T-helper 17 cell (primary cell): ENCODE results near the gene PRKCD. TPM values are rescaled to one million over a fixed set of nuclear protein-coding genes. Genes with fewer than 3 reads are reported as not detected.

Experiments used
- ATAC-seq: fragments of 150-1000 bp; cut with Tn5 transposase; 2 replicates; pipeline ENCODE4 v1.10.0; 2021; ENCODE audit warnings: mild to moderate bottlenecking, moderate library complexity
- DNase-seq, 3 donors: peaks; one replicate each; pipeline versions ENCODE4 v3.0.0 to v3.0.0-alpha.2; 2020 to 2021
- H3K9me3 ChIP-seq: one replicate; pipeline ENCODE4 v1.7.0; 2013; ENCODE audit warnings: low read length, mild to moderate bottlenecking; ENCODE audit not compliant: control insufficient read depth, poor library complexity, severe bottlenecking
- H3K27ac Mint-ChIP-seq: one replicate; pipeline ENCODE4 v1.8.0; 2022; ENCODE audit warnings: mild to moderate bottlenecking, moderate library complexity, mixed read lengths
- H3K27me3 Mint-ChIP-seq: one replicate; pipeline ENCODE4 v1.8.0; 2022; ENCODE audit warnings: mixed read lengths
- H3K36me3 Mint-ChIP-seq: one replicate; pipeline ENCODE4 v1.8.0; 2022; ENCODE audit warnings: low read depth, mixed read lengths
- H3K4me1 Mint-ChIP-seq: one replicate; pipeline ENCODE4 v1.8.0; 2022; ENCODE audit warnings: mild to moderate bottlenecking, mixed read lengths
- H3K4me3 Mint-ChIP-seq: one replicate; pipeline ENCODE4 v1.8.0; 2022; ENCODE audit warnings: mild to moderate bottlenecking, moderate library complexity, mixed read lengths
- total RNA-seq, 4 donors: library from RNA in 2 of 4; stranded (reverse) in 2 of 4; gene quantifications; one replicate each; pipeline ENCODE4 v1.2.3 and lab custom pipeline; 2022 to 2026

PRKCD gene
- total RNA-seq, 2 donors from 2014 or later = 27.3 to 35.0 TPM

DNA sequence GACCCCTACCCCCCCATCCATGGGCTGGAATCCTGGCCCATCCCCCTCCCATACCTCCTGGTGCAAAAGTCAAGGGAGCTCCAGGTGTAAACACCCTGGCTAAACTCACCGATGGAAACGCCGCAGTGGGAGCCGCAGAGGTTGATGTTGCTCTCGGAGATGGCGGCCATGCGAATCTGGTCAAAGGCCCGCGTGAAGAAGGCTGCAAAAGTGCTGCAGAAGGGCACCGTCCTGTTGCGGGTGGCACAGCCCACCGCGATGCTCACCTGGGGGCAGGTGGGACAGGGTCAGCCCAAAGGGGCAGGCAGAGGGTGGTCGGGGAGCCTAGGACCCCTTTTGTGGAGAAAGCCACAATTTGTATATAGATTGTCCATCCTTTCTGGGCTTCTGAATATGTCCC lies 68.2 kb downstream of the PRKCD start:
- Mint-ChIP-seq H3K27ac (no peak overlapping the region), H3K36me3 (peaks cover 2% of the 10 kb centered on the region), H3K4me3 (no peak overlapping the region), H3K4me1 (no peaks in the 10 kb centered on the region), H3K27me3 (no peaks in the 10 kb centered on the region)
- no peaks in the 10 kb centered on the region for H3K9me3 ChIP-seq
- ATAC-seq = no peak
- DNase-seq = no peak

DNA sequence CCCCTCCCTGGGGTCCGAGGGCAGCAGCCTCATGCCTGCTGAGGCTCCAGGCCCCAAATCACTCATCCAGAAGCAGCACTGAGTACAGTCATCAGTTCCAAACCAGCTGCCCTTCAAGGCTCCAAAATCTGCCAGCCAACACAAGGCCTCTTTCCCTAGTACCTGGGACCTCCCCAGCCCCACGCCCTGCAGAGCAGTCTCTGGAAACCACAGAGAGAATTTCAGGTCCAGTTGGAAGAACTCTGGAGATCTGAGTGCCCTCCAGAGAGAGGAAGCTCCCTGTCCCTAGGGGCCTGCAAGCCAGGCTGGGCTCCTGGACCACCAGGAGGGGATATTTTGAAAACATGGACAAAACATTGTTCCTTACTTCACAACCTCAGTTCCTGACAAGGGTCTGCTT lies 68.6 kb downstream of the PRKCD start:
- no peaks in the 10 kb centered on the region for H3K9me3 ChIP-seq
- no peak overlapping the region for H3K27ac Mint-ChIP-seq
- peaks cover 2% of the 10 kb centered on the region for H3K36me3 Mint-ChIP-seq

DNA sequence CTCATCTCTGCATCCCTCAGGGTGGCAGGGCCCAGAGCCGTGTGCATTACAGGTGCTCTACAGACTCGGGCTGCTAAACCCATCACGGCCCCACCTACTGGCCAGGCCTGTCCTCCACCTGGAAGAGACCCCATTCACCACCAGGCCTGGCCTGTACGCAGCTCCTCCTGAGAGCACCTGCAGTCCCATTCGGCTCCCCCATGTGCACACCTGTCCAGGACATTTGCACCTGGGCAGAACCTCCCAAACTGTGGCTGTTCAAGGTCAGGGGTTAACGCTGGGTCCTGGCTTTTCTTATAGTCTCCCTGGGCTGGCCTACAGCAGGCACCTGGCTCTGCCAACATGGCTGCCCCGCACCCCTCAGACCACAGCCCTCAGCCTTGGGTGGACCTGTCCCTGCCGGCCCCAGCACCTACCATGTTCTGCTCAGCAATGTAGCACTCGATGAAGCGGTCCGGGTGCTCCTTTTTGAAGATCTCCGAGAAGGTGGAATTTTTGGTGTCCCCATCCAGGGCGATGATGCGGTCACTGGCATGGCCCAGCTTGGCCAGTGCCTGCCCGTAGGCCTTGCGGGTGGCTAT lies 69.1 kb downstream of the PRKCD start:
- H3K9me3 ChIP-seq = no peaks in the 10 kb centered on the region
- no peak for ATAC-seq
- no peaks in the 10 kb centered on the region for H3K4me1 Mint-ChIP-seq
- H3K27me3 Mint-ChIP-seq = no peaks in the 10 kb centered on the region
- no peak for DNase-seq
- no peak overlapping the region for H3K27ac Mint-ChIP-seq
- peaks cover 2% of the 10 kb centered on the region for H3K36me3 Mint-ChIP-seq
- H3K4me3 Mint-ChIP-seq = no peak overlapping the region

More for the DNA sequence above, 68.6 kb downstream of the PRKCD start:
- DNase-seq (no peak), ATAC-seq (no peak)
- no peaks in the 10 kb centered on the region for H3K27me3 Mint-ChIP-seq
- H3K4me3 Mint-ChIP-seq = no peak overlapping the region
- no peaks in the 10 kb centered on the region for H3K4me1 Mint-ChIP-seq

DNA sequence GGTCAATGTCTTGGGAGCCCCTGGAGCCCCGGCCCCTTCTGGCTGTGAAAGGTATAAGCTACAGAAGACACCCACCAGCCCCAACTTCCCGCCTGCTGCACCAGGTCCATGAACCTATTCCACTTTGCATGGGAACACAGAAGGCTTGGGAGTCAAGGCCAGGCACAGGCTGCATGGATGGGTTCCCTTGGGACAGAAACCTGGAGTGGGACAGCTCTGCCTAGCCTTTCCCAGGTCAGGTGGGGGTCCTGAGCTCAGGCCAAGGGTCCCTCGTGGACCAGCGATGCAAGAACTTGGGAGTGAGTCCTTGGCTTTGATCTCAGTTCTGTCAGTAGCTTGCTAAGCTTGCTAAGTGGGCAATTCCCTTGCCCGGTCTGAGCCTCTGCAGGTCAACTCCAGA lies 69.8 kb downstream of the PRKCD start:
- Mint-ChIP-seq H3K27ac (peak overlapping the region; percentile 32), H3K27me3 (no peaks in the 10 kb centered on the region), H3K4me1 (no peaks in the 10 kb centered on the region), H3K36me3 (peaks cover 4% of the 10 kb centered on the region), H3K4me3 (no peak overlapping the region)
- DNase-seq = no peak
- no peak for ATAC-seq
- H3K9me3 ChIP-seq = no peaks in the 10 kb centered on the region

DNA sequence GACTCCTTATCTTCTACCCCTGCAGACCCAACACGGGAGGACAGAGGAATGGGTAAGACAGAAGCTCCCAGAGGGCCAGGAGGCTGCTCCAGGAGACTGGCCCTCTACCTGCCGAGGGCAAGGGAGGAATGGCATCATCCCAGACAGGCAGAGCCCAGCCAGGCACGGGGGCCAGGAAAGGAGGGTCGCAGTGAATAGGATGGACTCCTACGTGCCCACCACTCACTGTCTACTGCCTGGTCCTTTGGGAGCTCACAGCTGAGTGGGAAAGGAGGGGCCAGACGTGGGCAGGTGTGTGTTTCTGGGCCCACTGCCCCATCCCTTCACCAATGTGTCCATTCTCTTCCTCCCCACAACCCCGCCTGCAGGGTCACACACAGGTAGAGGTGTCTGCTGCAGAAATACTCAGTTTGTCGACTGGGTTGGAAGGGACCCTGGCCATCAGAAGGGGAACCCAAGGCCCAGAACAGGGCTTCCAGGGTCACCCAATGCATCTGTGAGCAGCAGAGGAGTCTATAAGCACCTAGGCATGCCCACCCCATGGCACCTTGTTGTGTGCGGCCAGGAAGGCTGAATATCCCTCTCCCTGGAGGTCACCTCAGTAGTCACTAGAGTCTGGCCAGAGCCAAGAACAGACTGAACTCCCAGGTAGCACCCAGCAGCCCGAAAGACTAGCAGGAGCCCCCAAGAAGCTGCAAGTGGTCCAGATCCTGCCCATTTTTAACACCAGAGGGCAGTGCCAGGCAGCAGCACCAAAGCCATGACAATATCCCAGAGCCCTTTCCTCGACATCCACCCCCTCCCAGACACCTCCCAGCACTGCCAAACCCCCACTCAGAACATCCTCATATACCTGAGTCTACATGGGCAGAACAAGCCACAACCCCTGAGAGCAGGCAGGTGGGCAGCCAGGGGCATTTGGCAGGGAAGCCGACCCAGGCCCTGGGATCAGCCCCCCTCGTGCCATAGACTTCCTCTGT lies 70.8 kb downstream of the PRKCD start:
- Mint-ChIP-seq H3K36me3 (peaks cover 6% of the 10 kb centered on the region), H3K27me3 (no peaks in the 10 kb centered on the region), H3K4me1 (no peaks in the 10 kb centered on the region), H3K27ac (peak overlapping the region; percentile 32), H3K4me3 (no peak overlapping the region)
- no peaks in the 10 kb centered on the region for H3K9me3 ChIP-seq
- no peak for ATAC-seq
- DNase-seq = no peak

DNA sequence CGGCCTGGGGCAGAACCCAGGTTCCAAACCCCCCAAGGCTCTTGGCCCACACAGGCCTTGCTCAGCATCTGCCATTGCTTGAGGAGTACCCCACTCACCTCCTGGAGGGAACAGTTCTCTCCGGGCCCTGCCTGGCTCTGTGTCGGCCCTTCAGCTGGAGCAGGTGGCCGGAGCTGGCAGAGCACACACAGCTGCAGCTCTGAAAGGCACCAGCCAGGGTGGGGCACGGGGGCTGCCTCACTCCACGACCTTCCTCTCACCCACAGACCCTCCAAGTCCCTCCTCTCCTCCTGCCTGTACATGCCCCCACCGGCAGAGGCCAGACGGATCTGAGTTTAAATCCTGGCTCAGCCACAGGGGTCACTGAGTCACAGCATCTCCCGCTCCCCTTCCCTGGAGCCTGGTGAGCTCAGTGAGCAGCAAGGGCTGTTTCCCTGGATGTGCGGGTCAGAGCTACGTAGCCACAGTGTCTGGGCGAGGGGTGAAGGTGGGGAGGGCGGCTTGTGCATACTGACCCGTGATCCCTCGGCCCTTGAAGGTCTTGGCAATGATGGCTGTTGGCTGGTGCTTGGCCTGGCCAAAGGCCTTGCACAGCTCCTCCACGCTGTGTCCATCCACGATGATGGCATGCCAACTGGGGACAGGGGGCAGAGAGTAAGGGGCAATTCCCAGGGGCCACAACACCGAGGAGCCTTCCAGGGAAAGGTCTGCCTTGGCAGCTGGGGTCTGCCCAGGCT lies 71.8 kb downstream of the PRKCD start:
- Mint-ChIP-seq H3K4me3 (no peak overlapping the region), H3K27ac (no peak overlapping the region), H3K4me1 (no peaks in the 10 kb centered on the region), H3K36me3 (peaks cover 4% of the 10 kb centered on the region), H3K27me3 (no peaks in the 10 kb centered on the region)
- ATAC-seq = no peak
- no peak for DNase-seq
- H3K9me3 ChIP-seq = no peaks in the 10 kb centered on the region

DNA sequence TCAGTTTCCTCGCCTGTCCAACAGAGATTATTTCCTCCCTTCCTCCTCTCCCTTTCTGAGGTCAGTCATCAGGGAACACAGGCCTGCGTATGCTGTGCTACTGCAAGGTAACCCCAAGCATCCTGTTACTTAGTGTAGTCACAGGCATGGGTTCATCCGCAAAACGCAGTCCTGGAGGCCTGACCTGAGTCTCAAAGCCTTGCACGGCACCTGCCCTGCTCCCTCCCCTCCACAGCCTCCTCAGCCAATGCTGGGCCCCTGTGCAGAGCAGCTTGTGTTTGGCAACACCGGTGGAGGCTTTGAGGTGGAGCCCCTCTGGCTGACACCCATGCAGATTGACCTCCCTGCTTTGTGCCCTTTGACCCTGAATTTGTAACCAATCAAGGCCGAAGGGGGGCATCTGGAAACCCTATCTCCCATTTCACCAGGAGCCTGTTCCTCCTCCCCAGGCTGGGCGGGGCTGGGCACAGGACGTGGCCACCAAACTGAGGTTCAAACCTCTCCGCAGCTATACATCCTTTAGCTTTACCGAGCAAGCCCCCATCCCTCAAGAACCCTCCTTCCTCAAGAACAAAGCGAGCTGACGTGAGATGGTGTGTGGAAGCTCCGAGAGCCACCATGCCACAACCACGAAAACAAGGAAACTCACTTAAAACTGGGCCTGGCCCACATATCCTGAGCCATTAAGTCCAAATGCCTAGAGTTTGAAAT lies 73.3 kb downstream of the PRKCD start:
- H3K27ac Mint-ChIP-seq = no peak overlapping the region
- no peak overlapping the region for H3K4me3 Mint-ChIP-seq
- ATAC-seq (no peak), DNase-seq (no peak)
- no peaks in the 10 kb centered on the region for H3K4me1 Mint-ChIP-seq
- H3K27me3 Mint-ChIP-seq = no peaks in the 10 kb centered on the region
- H3K9me3 ChIP-seq = no peaks in the 10 kb centered on the region
- peaks cover 4% of the 10 kb centered on the region for H3K36me3 Mint-ChIP-seq

DNA sequence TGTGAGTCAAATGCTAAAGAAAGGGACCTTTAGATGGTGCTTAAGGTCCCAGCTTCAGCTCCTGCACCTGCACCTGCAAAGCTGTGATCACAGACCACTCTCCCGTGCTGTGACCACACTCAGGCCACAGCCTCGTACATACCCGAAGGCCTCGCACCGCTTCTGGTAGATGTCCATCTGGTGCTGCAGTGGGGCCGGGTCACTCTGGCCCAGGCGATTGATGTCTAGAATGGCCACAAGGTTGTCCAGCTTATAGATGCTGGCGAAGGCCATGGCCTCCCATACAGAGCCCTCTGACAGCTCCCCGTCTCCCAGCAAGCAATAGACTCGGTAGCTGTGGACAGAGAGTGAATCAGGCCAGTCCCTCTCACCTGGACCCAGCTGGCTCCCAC lies 73.8 kb downstream of the PRKCD start:
- Mint-ChIP-seq H3K4me1 (no peaks in the 10 kb centered on the region), H3K27me3 (no peaks in the 10 kb centered on the region), H3K4me3 (no peak overlapping the region), H3K36me3 (peaks cover 4% of the 10 kb centered on the region), H3K27ac (peak overlapping the region; percentile 45)
- no peak for DNase-seq
- no peak for ATAC-seq
- H3K9me3 ChIP-seq = no peaks in the 10 kb centered on the region

DNA sequence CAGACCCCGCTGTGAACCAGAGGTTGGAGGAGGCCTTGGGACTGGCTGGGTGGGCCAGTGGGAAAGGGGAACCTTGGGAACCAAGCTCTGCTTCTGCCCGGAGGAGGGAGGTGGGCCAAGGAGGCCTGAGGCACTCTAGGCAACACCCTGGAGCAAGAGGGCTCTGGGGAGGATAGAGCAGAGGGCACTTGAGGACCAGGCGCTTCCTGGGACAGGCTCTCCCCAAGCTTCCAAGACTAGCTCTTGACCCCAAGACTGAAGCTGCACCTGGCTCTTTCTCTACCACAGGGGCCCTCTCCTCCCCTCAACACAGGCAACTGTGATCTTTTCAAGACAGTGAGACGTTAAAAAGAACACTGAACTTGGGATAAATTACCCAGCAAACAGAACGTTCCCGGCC lies 74.5 kb downstream of the PRKCD start:
- ATAC-seq = no peak
- H3K4me1 Mint-ChIP-seq = no peaks in the 10 kb centered on the region
- DNase-seq = no peak
- H3K27me3 Mint-ChIP-seq = no peaks in the 10 kb centered on the region
- no peak overlapping the region for H3K4me3 Mint-ChIP-seq
- peaks cover 4% of the 10 kb centered on the region for H3K36me3 Mint-ChIP-seq
- peak overlapping the region; percentile 45 for H3K27ac Mint-ChIP-seq
- H3K9me3 ChIP-seq = no peaks in the 10 kb centered on the region

DNA sequence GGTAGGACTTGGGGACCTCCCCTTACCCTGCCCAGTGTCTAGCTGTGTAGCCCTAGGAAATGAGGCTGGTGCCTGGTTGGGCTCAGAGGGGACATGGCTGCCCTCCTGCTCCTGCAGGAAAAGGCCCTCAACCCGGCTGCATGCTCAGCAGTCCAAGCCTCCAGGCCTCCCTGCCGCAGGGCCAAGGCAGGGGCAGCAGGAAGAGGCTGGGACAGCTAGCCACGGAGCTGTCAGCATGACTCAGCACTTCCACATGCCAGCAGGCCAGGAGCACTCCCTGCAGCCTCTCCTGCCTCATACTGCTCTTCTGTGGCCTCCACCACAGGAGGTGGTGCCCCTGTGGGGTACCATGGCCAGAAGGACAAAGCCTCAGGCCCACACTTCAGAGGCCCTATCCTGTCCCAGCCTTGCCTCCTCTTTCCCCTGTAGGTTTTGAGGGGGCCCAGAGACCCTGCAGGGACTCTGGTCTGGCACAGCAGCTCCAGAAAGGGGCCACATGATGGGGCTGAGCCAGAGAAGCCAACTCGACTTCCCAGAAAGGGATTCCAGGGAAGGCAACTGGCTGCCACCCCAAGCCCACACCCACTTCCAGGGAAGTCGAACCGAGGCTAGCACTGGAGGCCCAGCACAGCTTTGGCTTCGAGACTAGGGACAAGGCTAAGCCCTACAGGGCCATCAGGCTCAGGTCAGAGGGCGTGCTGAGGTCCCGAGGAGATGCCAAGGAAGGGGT lies 75.3 kb downstream of the PRKCD start:
- H3K4me3 Mint-ChIP-seq = no peak overlapping the region
- H3K9me3 ChIP-seq = no peaks in the 10 kb centered on the region
- H3K27me3 Mint-ChIP-seq = no peaks in the 10 kb centered on the region
- H3K4me1 Mint-ChIP-seq = no peaks in the 10 kb centered on the region
- DNase-seq = no peak
- H3K36me3 Mint-ChIP-seq = peaks cover 4% of the 10 kb centered on the region
- no peak for ATAC-seq
- no peak overlapping the region for H3K27ac Mint-ChIP-seq

DNA sequence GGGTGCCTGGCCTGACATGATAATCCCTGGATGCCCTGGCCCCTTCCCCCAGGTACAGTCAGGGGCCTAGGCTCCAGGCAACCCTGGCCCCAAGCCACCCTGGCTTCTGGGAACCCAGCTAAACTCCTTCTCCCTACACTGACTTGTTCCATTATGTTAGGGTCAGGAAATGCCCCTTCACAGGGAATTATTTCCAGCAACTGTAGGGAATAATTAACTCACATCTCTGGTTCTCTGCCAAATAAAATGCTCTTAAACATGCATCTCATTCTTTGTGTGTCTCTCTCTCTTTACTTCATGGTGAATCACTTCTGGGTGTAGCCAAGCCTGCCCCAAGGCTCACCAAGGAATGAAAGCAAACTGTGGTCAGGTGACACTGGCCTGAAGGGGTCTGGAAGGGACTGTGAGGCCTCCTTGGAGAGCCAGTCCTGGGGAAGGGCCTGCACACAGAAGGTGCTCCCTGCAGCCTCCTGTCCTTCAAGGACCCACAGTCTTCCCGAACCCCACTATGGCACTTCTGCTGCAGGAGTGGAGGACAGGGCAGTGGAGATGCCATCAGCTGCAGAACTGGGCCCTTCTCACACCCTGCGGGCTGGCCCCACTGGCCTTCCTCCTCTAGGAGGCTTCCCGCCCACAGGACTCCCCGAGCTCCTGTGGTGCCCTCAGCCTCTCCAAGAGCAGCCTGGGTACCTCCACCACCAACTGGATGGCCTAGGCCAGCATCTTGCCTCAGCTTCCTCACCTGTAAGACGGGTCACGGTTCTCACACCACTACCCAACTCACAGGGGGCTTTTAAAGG lies 77.2 kb downstream of the PRKCD start:
- no peak for DNase-seq
- H3K9me3 ChIP-seq = no peaks in the 10 kb centered on the region
- H3K4me3 Mint-ChIP-seq = no peak overlapping the region
- no peaks in the 10 kb centered on the region for H3K4me1 Mint-ChIP-seq
- ATAC-seq = no peak
- peaks cover 4% of the 10 kb centered on the region for H3K36me3 Mint-ChIP-seq
- no peaks in the 10 kb centered on the region for H3K27me3 Mint-ChIP-seq
- peak overlapping the region; percentile 74 for H3K27ac Mint-ChIP-seq

DNA sequence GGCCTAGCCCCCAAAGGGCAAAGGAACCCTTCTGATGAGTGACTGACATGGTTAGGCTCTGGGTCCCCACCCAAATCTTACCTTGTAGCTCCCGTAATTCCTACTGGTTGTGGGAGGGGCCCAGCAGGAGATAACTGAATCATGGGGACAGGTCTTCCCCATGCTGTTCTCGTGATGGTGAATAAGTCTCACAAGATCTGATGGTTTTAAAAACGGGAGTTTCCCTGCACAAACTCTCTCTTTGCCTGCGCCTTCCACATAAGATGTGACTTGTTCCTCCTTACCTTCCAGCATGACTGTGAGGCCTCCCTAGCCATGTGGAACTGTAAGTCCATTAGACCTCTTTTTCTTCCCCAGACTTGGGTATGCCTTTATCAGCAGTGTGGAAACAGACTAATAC lies 77.9 kb downstream of the PRKCD start:
- ATAC-seq = no peak
- no peaks in the 10 kb centered on the region for H3K9me3 ChIP-seq
- DNase-seq = no peak
- H3K27me3 Mint-ChIP-seq = no peaks in the 10 kb centered on the region
- peaks cover 2% of the 10 kb centered on the region for H3K4me1 Mint-ChIP-seq
- H3K4me3 Mint-ChIP-seq = no peak overlapping the region
- peak overlapping the region; percentile 74 for H3K27ac Mint-ChIP-seq
- H3K36me3 Mint-ChIP-seq = peaks cover 4% of the 10 kb centered on the region
